ENCODE data around the gene CTNNA2.

The CTNNA2 gene

GRCh38 chr2:80113399-80113798 lies 600.5 kb downstream of the CTNNA2 start:
- H4K20me1 ChIP-seq (ENCODE audit: insufficient read depth, low read length): no peaks in the 10 kb centered on the region
- H3K79me2 ChIP-seq (ENCODE audit: insufficient read depth, low read length): no peaks in the 10 kb centered on the region
- ATAC-seq (ENCODE audit: insufficient read depth, low read depth) (no peak), DNase-seq (no peak)
- H3K36me3 ChIP-seq (ENCODE audit: insufficient read depth, low read length): no peaks in the 10 kb centered on the region
- H2AFZ ChIP-seq (ENCODE audit: low read depth, low read length): no peak overlapping the region
- no peak overlapping the region for H3K4me2 ChIP-seq (ENCODE audit: insufficient read depth, low read length)
- TF ChIP-seq EZH2 (IDR thresholded peaks at IDR 0.05; ENCODE audit: borderline replicate concordance, low read depth, low read length, severe bottlenecking) (no peak), CTCF (IDR thresholded peaks at IDR 0.05; ENCODE audit: borderline replicate concordance, extremely low read depth, low read length, poor library complexity, severe bottlenecking) (no peak)
- no peak overlapping the region for H3K27ac ChIP-seq (ENCODE audit: low read length)
- no peaks in the 10 kb centered on the region for H3K27me3 ChIP-seq (ENCODE audit: insufficient read depth, low read length, poor library complexity)
- no peak overlapping the region for H3K4me3 ChIP-seq (ENCODE audit: low read depth in 1 of 2, low read length in 2 of 2)
- H3K9ac ChIP-seq (ENCODE audit: low read depth, low read length): no peak overlapping the region
- H3K4me1 ChIP-seq (ENCODE audit: insufficient read depth, low read length): no peaks in the 10 kb centered on the region
- no peaks in the 10 kb centered on the region for H3K9me3 ChIP-seq (ENCODE audit: insufficient read depth, low read length, severe bottlenecking)

GRCh38 chr2:80114812-80115211 lies 602.0 kb downstream of the CTNNA2 start:
- no peaks in the 10 kb centered on the region for H4K20me1 ChIP-seq (ENCODE audit: insufficient read depth, low read length)
- no peak overlapping the region for H2AFZ ChIP-seq (ENCODE audit: low read depth, low read length)
- H3K4me2 ChIP-seq (ENCODE audit: insufficient read depth, low read length): no peak overlapping the region
- DNase-seq: no peak
- no peaks in the 10 kb centered on the region for H3K4me1 ChIP-seq (ENCODE audit: insufficient read depth, low read length)
- no peaks in the 10 kb centered on the region for H3K79me2 ChIP-seq (ENCODE audit: insufficient read depth, low read length)
- no peak overlapping the region for H3K27ac ChIP-seq (ENCODE audit: low read length)
- no peak overlapping the region for H3K9ac ChIP-seq (ENCODE audit: low read depth, low read length)
- no peaks in the 10 kb centered on the region for H3K9me3 ChIP-seq (ENCODE audit: insufficient read depth, low read length, severe bottlenecking)
- H3K36me3 ChIP-seq (ENCODE audit: insufficient read depth, low read length): no peaks in the 10 kb centered on the region
- no peak overlapping the region for H3K4me3 ChIP-seq (ENCODE audit: low read depth in 1 of 2, low read length in 2 of 2)
- TF ChIP-seq EZH2 (IDR thresholded peaks at IDR 0.05; ENCODE audit: borderline replicate concordance, low read depth, low read length, severe bottlenecking) (no peak), CTCF (IDR thresholded peaks at IDR 0.05; ENCODE audit: borderline replicate concordance, extremely low read depth, low read length, poor library complexity, severe bottlenecking) (no peak)
- no peak for ATAC-seq (ENCODE audit: insufficient read depth, low read depth)
- H3K27me3 ChIP-seq (ENCODE audit: insufficient read depth, low read length, poor library complexity): no peaks in the 10 kb centered on the region

GRCh38 chr2:80117401-80117800 lies 604.5 kb downstream of the CTNNA2 start:
- ATAC-seq (ENCODE audit: insufficient read depth, low read depth) (peak; percentile 35; the same call in 1 of the 3 replicates), DNase-seq (peak; percentile 8)
- H4K20me1 ChIP-seq (ENCODE audit: insufficient read depth, low read length): no peaks in the 10 kb centered on the region
- H3K27me3 ChIP-seq (ENCODE audit: insufficient read depth, low read length, poor library complexity): no peaks in the 10 kb centered on the region
- H3K9ac ChIP-seq (ENCODE audit: low read depth, low read length): no peak overlapping the region
- no peaks in the 10 kb centered on the region for H3K79me2 ChIP-seq (ENCODE audit: insufficient read depth, low read length)
- no peak for TF ChIP-seq EZH2 (IDR thresholded peaks at IDR 0.05; ENCODE audit: borderline replicate concordance, low read depth, low read length, severe bottlenecking)
- no peak for TF ChIP-seq CTCF (IDR thresholded peaks at IDR 0.05; ENCODE audit: borderline replicate concordance, extremely low read depth, low read length, poor library complexity, severe bottlenecking)
- no peaks in the 10 kb centered on the region for H3K9me3 ChIP-seq (ENCODE audit: insufficient read depth, low read length, severe bottlenecking)
- no peak overlapping the region for H2AFZ ChIP-seq (ENCODE audit: low read depth, low read length)
- H3K36me3 ChIP-seq (ENCODE audit: insufficient read depth, low read length): no peaks in the 10 kb centered on the region
- no peak overlapping the region for H3K4me2 ChIP-seq (ENCODE audit: insufficient read depth, low read length)
- no peak overlapping the region for H3K4me3 ChIP-seq (ENCODE audit: low read depth in 1 of 2, low read length in 2 of 2)
- no peaks in the 10 kb centered on the region for H3K4me1 ChIP-seq (ENCODE audit: insufficient read depth, low read length)
- no peak overlapping the region for H3K27ac ChIP-seq (ENCODE audit: low read length)

- no peak for ATAC-seq (ENCODE audit: insufficient read depth, low read depth)
- DNase-seq: no peak
- no peak for TF ChIP-seq EZH2 (IDR thresholded peaks at IDR 0.05; ENCODE audit: borderline replicate concordance, low read depth, low read length, severe bottlenecking)
- no peak for TF ChIP-seq CTCF (IDR thresholded peaks at IDR 0.05; ENCODE audit: borderline replicate concordance, extremely low read depth, low read length, poor library complexity, severe bottlenecking)
- H2AFZ ChIP-seq (ENCODE audit: low read depth, low read length): no peak overlapping the region
- no peak overlapping the region for H3K27ac ChIP-seq (ENCODE audit: low read length)
- no peaks in the 10 kb centered on the region for H3K36me3 ChIP-seq (ENCODE audit: insufficient read depth, low read length)
- H3K9me3 ChIP-seq (ENCODE audit: insufficient read depth, low read length, severe bottlenecking): no peaks in the 10 kb centered on the region
- no peaks in the 10 kb centered on the region for H3K4me1 ChIP-seq (ENCODE audit: insufficient read depth, low read length)
- H3K27me3 ChIP-seq (ENCODE audit: insufficient read depth, low read length, poor library complexity): no peaks in the 10 kb centered on the region
- H3K4me3 ChIP-seq (ENCODE audit: low read depth in 1 of 2, low read length in 2 of 2): no peak overlapping the region
- H3K4me2 ChIP-seq (ENCODE audit: insufficient read depth, low read length): no peak overlapping the region
- H3K9ac ChIP-seq (ENCODE audit: low read depth, low read length): no peak overlapping the region
- no peaks in the 10 kb centered on the region for H4K20me1 ChIP-seq (ENCODE audit: insufficient read depth, low read length)
- H3K79me2 ChIP-seq (ENCODE audit: insufficient read depth, low read length): no peaks in the 10 kb centered on the region
Measured at GRCh38 chr2:80120866-80121265, 608.0 kb downstream of the CTNNA2 start.
